HAP-1 (cell line): ENCODE data around the gene CFAP97D2.
"Not testable (repeated sequence)": the region's sequence is repeated elsewhere in the genome, so short reads cannot be mapped to it uniquely, and the experiment has no call there.

Source experiments
- DNase-seq, 2 experiments: peaks; one replicate each; pipeline ENCODE4 v3.0.0-alpha.2; 2016 to 2020; ENCODE audit warnings: low spot score in 2 of 2
- H3K27me3 ChIP-seq: fragments of 250-450 bp; sonication (Bioruptor Pico); 2 replicates; pipeline ENCODE4 v1.5.1; 2020; ENCODE audit warnings: low read depth, mild to moderate bottlenecking, moderate library complexity
- H3K36me3 ChIP-seq: fragments of 250-450 bp; sonication (Bioruptor Pico); replicated peaks from 2 replicates; pipeline ENCODE4 v1.5.1; 2020; ENCODE audit warnings: mild to moderate bottlenecking
- H3K4me1 ChIP-seq: fragments of 250-450 bp; sonication (Bioruptor Pico); 2 replicates; pipeline ENCODE4 v1.5.1; 2020; ENCODE audit warnings: mild to moderate bottlenecking
- H3K4me3 ChIP-seq: fragments of 250-450 bp; sonication (Bioruptor Pico); 2 replicates; pipeline ENCODE4 v1.5.1; 2020; ENCODE audit warnings: mild to moderate bottlenecking, moderate library complexity
- H3K9me3 ChIP-seq: fragments of 250-450 bp; sonication (Bioruptor Pico); 2 replicates; pipeline ENCODE4 v1.5.1; 2020; ENCODE audit warnings: mild to moderate bottlenecking, moderate library complexity
- in situ Hi-C: fragments of 300-500 bp; cut with MboI; formaldehyde crosslinking; loops from 3 replicates; pipeline ENCODE4 v1.14.3; 2020; ENCODE audit warnings: low sequenced_read_pairs, inconsistent platforms, mixed read lengths

The CFAP97D2 gene

GRCh38 chr13:114158869-114159666 lies 20.0 kb upstream of the CFAP97D2 start:
- H3K27me3 ChIP-seq, H3K4me1 ChIP-seq, in situ Hi-C loops: not testable (repeated sequence)

DNA sequence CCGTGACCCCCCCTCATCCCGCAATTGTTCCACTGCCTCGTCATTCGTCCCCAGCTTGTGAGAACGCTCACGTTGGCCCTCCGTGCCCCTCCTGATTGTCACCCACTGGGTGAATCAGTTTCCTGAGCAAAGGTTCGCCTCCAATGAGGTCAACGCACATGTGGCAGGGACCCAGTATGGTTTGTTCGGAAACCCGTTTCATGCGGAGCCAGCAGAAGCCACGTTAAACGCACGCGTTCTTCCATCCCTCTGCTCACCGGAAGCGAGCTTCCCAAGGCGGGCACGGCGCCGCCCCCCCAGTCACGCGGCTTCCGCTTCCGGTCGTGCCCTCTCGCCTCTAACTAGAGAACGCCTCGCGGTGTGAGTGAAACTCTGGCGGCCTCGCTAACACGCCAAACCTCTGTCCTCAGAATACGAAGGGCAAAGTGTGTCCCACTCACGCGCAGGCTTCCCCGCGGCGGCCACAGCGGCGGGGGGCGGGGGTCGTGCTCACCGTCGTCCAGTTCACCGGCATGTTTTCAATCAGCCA lies 18.0 kb upstream of the CFAP97D2 start:
- in situ Hi-C loops = no loop called here
- Histone ChIP-seq H3K27me3 (peaks cover 5% of the 10 kb centered on the region; the same call in 1 of the 2 replicates), H3K4me3 (no peak overlapping the region), H3K4me1 (no peaks in the 10 kb centered on the region), H3K36me3 (no peaks in the 10 kb centered on the region), H3K9me3 (no peaks in the 10 kb centered on the region)
- DNase-seq = no peak

More at GRCh38 chr13:114158869-114159666, 20.0 kb upstream of the CFAP97D2 start:
- H3K9me3 ChIP-seq, DNase-seq, H3K4me3 ChIP-seq, H3K36me3 ChIP-seq: not testable (repeated sequence)

- DNase-seq = no peak
- Histone ChIP-seq H3K4me1 (no peaks in the 10 kb centered on the region), H3K4me3 (no peak overlapping the region), H3K9me3 (no peaks in the 10 kb centered on the region), H3K27me3 (peaks cover 5% of the 10 kb centered on the region; the same call in 1 of the 2 replicates), H3K36me3 (no peaks in the 10 kb centered on the region)
- in situ Hi-C loops = no loop called here
Measured at GRCh38 chr13:114161644-114162532, 17.2 kb upstream of the CFAP97D2 start.

DNA sequence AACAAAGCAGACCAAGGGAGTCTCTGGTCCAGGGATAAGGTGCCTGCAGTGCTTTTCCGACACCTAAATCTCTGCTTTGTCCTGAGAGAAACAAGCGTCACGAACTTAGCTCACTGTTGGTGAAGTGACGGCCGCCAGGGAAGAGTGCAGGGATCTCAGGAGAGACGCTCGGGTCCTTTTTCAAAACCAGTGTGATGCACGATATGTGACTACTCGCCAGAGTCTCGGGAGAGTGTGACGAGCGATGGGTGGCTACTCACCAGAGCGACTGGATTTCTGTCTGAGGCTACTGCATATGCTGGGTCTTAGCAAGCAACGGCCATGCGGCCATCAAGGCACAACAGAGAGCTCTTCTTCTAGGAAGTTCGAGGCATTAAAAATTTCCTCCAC lies 16.5 kb upstream of the CFAP97D2 start:
- Histone ChIP-seq H3K4me3 (no peak overlapping the region), H3K36me3 (no peaks in the 10 kb centered on the region), H3K27me3 (peaks cover 5% of the 10 kb centered on the region; the same call in 1 of the 2 replicates), H3K9me3 (no peaks in the 10 kb centered on the region), H3K4me1 (no peaks in the 10 kb centered on the region)
- in situ Hi-C loops = no loop called here
- no peak for DNase-seq

DNA sequence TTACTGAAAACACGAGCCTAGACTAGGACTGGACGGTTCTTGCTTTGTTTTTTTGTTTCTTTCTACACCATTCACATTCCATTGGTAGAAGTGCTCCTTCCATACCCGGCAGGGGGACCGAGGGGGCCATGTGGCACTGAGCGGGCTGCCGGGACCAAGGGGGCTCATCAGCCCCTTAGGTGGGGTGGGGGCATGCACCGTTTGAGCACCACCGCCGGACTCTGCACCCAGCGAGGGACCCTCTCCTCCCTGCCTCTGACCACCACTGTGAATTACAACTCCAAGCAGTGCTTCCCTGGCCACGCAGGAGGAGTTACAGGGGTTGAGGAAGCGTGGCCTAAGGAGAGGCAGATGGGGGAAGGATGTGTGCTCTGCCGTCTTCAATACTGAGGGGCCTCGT lies 15.0 kb upstream of the CFAP97D2 start:
- no peaks in the 10 kb centered on the region for H3K9me3 ChIP-seq
- no peak for DNase-seq
- H3K27me3 ChIP-seq = peaks cover 5% of the 10 kb centered on the region; the same call in 1 of the 2 replicates
- no peaks in the 10 kb centered on the region for H3K4me1 ChIP-seq
- H3K36me3 ChIP-seq = no peaks in the 10 kb centered on the region
- H3K4me3 ChIP-seq = no peak overlapping the region
- in situ Hi-C loops = no loop called here

GRCh38 chr13:114164681-114165429 lies 14.2 kb upstream of the CFAP97D2 start:
- no peak for DNase-seq
- Histone ChIP-seq H3K4me3 (no peak overlapping the region), H3K27me3 (peaks cover 5% of the 10 kb centered on the region; the same call in 1 of the 2 replicates), H3K4me1 (no peaks in the 10 kb centered on the region), H3K9me3 (no peaks in the 10 kb centered on the region), H3K36me3 (no peaks in the 10 kb centered on the region)
- in situ Hi-C loops = no loop called here

- in situ Hi-C loops = no loop called here
- Histone ChIP-seq H3K9me3 (no peaks in the 10 kb centered on the region), H3K27me3 (peaks cover 5% of the 10 kb centered on the region; the same call in 1 of the 2 replicates), H3K36me3 (no peaks in the 10 kb centered on the region), H3K4me3 (no peak overlapping the region), H3K4me1 (no peaks in the 10 kb centered on the region)
- no peak for DNase-seq
Measured at GRCh38 chr13:114166381-114167131, 12.5 kb upstream of the CFAP97D2 start.

DNA sequence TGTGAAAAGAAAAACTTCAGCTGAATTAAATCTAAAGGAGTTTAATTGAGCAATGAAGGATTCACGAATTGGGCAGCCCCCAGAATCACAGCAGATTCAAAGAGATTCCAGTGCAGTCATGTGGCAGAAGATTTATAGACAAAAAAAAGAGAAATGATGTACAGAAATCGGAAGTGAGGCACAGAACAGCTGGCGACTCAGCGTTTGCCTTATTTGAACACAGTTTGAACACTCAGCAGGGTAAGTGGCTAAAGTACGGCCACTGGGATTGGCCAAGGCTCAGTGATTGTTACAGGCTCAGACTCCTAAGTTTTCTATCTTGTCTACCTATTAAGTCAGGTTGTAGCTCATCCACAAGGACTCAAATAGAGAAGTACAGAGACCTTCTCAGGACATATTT lies 11.6 kb upstream of the CFAP97D2 start:
- H3K4me1 ChIP-seq = no peaks in the 10 kb centered on the region
- in situ Hi-C loops = no loop called here
- no peaks in the 10 kb centered on the region for H3K36me3 ChIP-seq
- no peak for DNase-seq
- no peaks in the 10 kb centered on the region for H3K9me3 ChIP-seq
- no peak overlapping the region for H3K4me3 ChIP-seq
- peaks cover 2% of the 10 kb centered on the region; the same call in 1 of the 2 replicates for H3K27me3 ChIP-seq

DNA sequence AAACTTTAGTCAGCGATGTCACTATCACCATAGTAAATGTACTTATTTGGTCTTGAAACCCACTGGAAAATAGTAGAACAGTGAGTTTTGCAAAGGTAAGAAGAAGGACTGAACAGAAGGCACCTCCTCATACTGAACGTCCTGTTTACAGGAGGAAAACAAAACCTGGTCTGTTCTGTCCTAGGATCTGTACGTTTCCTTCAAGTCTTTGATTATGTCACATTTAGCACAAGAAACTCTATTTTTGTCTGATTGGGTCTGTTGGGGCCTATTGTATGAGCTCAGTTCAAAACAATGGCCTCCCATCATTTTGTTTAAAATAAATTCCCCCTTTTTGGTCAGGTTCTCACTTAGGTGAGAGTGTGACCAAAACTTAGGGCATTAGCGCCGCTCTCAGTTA lies 11.2 kb upstream of the CFAP97D2 start:
- in situ Hi-C loops = no loop called here
- no peak for DNase-seq
- no peaks in the 10 kb centered on the region for H3K36me3 ChIP-seq
- H3K4me3 ChIP-seq = no peak overlapping the region
- H3K27me3 ChIP-seq = no peaks in the 10 kb centered on the region
- no peaks in the 10 kb centered on the region for H3K4me1 ChIP-seq
- H3K9me3 ChIP-seq = no peaks in the 10 kb centered on the region

DNA sequence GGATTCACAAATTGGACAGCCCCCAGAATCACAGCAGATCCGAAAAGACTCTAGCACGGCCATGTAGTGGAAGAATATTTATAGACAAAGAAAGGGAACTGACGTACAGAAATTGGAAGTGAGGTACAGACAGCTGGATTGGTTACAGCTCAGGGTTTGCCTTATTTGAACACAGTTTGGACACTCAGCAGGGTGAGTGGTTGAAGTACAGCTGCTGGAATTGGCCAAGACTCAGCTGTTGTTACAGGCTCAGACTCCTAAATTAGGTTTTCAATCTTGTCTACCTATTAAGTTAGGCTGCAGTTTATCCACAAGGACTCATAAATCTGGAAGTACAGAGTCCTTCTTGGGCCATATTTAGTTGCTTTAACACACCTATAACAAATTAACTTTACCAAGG lies 5.8 kb upstream of the CFAP97D2 start:
- no peaks in the 10 kb centered on the region for H3K27me3 ChIP-seq
- no peak for DNase-seq
- no peaks in the 10 kb centered on the region for H3K9me3 ChIP-seq
- in situ Hi-C loops = no loop called here
- no peak overlapping the region for H3K4me3 ChIP-seq
- H3K36me3 ChIP-seq = no peaks in the 10 kb centered on the region
- H3K4me1 ChIP-seq = no peaks in the 10 kb centered on the region

- no peak for DNase-seq
- no peaks in the 10 kb centered on the region for H3K27me3 ChIP-seq
- in situ Hi-C loops = no loop called here
- H3K4me1 ChIP-seq = no peaks in the 10 kb centered on the region
- no peaks in the 10 kb centered on the region for H3K36me3 ChIP-seq
- no peaks in the 10 kb centered on the region for H3K9me3 ChIP-seq
- H3K4me3 ChIP-seq = no peak overlapping the region
Measured at GRCh38 chr13:114173745-114174144, 5.3 kb upstream of the CFAP97D2 start.

DNA sequence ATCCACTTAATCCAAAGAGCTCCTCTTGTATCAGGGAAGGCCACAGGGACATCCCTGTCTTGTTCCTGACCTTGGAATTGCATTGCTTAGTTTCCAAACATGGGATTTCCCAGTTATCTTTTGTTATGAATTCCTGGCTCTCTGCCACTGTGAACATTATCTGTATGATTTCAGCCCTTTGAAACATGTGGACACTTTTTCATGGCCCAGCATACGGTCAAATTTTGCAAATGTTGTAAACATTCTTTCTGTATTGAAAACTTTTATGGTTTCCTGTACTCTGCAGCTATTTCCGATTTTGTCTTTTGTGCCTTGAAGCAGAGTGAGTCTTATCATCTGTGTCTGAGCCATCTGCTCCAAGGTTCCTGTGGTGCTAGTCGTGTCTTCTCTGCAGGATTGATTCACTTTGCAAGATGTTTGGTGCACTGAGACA lies 4.5 kb upstream of the CFAP97D2 start:
- no peaks in the 10 kb centered on the region for H3K27me3 ChIP-seq
- no peaks in the 10 kb centered on the region for H3K9me3 ChIP-seq
- no peak overlapping the region for H3K4me3 ChIP-seq
- DNase-seq = no peak
- in situ Hi-C loops = no loop called here
- H3K36me3 ChIP-seq = no peaks in the 10 kb centered on the region
- no peaks in the 10 kb centered on the region for H3K4me1 ChIP-seq
